B cell (primary cell): ENCODE measurements around the gene GSTO2. TPM values are rescaled to one million over a fixed set of nuclear protein-coding genes. Genes with fewer than 3 reads are reported as not detected.

Experiments
- ATAC-seq: fragments of 200-7000 bp; cut with Tn5 transposase; one replicate; pipeline ENCODE4 v1.10.0; 2021; ENCODE audit warnings: low read depth, mild to moderate bottlenecking, moderate number of reproducible peaks, moderate library complexity
- CTCF ChIA-PET: fragments of 350-600 bp; sonication (Branson Sonifier 250); formaldehyde crosslinking; loops from one replicate; lab custom pipeline; 2021; ENCODE audit warnings: antibody characterized with exemption, inconsistent platforms; lab: Charles Lee
- POLR2A ChIA-PET: fragments of 350-600 bp; sonication (Branson Sonifier 250); formaldehyde crosslinking; loops from one replicate; lab custom pipeline; 2021; ENCODE audit warnings: antibody characterized with exemption; lab: Charles Lee
- DNase-seq: peaks from one replicate; pipeline ENCODE4 v3.0.0; 2013
- H2AFZ ChIP-seq: 2 replicates; pipeline ENCODE4 v1.6.1; 2012; ENCODE audit warnings: mild to moderate bottlenecking, low read depth, low read length; ENCODE audit not compliant: insufficient read depth, poor library complexity, severe bottlenecking
- H3K27ac ChIP-seq, 2 donors: 1 replicate in 1 of 2; 2 replicates in 1 of 2; pipeline ENCODE4 v1.5.1; 2012 to 2013; ENCODE audit warnings: low read length in 2 of 2, mild to moderate bottlenecking in 2 of 2, moderate library complexity in 1 of 2
- H3K27me3 ChIP-seq, 4 experiments: fragments of 200-600 bp in 1 of 4; sonication (generic) in 1 of 4; replicated peaks in 1 of 4; 1 replicate in 2 of 4; 2 replicates in 2 of 4; pipeline versions ENCODE4 v1.6.1 to v1.7.0; 2013 to 2016; ENCODE audit warnings: low read length in 3 of 4, mild to moderate bottlenecking in 2 of 4, mixed read lengths in 1 of 4, moderate library complexity in 1 of 4; ENCODE audit not compliant: insufficient read depth in 4 of 4, control insufficient read depth in 3 of 4; ENCODE audit errors: control extremely low read depth in 1 of 4
- H3K36me3 ChIP-seq, 2 experiments: replicated peaks in 1 of 2; 1 replicate in 1 of 2; 2 replicates in 1 of 2; pipeline versions ENCODE4 v1.6.1 to v1.7.1; 2013; ENCODE audit warnings: low read length in 1 of 2; ENCODE audit not compliant: insufficient read depth in 2 of 2, control insufficient read depth in 1 of 2; ENCODE audit errors: control extremely low read depth in 1 of 2, extremely low read depth in 1 of 2
- H3K4me1 ChIP-seq, 2 donors: fragments of 200-600 bp in 1 of 2; sonication (generic) in 1 of 2; 1 replicate in 1 of 2; 2 replicates in 1 of 2; pipeline versions ENCODE4 v1.5.1 to v1.6.1; 2013 to 2017; ENCODE audit warnings: low read length in 2 of 2; ENCODE audit not compliant: control insufficient read depth in 2 of 2, insufficient read depth in 2 of 2
- H3K4me2 ChIP-seq: replicated peaks from 2 replicates; pipeline ENCODE3; 2012; ENCODE audit warnings: mild to moderate bottlenecking, low read depth, low read length; ENCODE audit not compliant: poor library complexity, severe bottlenecking
- H3K4me3 ChIP-seq, 5 experiments: fragments of 200-600 bp in 1 of 5; sonication (generic) in 1 of 5; 1 replicate in 3 of 5; 2 replicates in 2 of 5; pipeline versions ENCODE4 v1.5.1 to v1.7.0; 2011 to 2016; ENCODE audit warnings: low read length in 4 of 5, mild to moderate bottlenecking in 4 of 5, low read depth in 2 of 5, control low read depth in 1 of 5, moderate library complexity in 1 of 5; ENCODE audit not compliant: insufficient read depth in 1 of 5; ENCODE audit errors: control extremely low read depth in 1 of 5, extremely low read depth in 1 of 5
- H3K79me2 ChIP-seq: fragments of 200-600 bp; sonication (generic); one replicate; pipeline ENCODE4 v1.6.0; 2016; ENCODE audit warnings: low read length; ENCODE audit not compliant: control insufficient read depth, insufficient read depth
- H3K9ac ChIP-seq: fragments of 200-600 bp; sonication (generic); 2 replicates; pipeline ENCODE4 v1.6.1; 2017; ENCODE audit warnings: mild to moderate bottlenecking, low read length, moderate library complexity
- H3K9me3 ChIP-seq, 3 donors: one replicate each; pipeline versions ENCODE4 v1.6.1 to v1.7.1; 2013; ENCODE audit warnings: low read length in 2 of 3; ENCODE audit not compliant: control insufficient read depth in 2 of 3, insufficient read depth in 1 of 3; ENCODE audit errors: control extremely low read depth in 1 of 3
- H4K20me1 ChIP-seq: 2 replicates; pipeline ENCODE4 v1.6.0; 2012; ENCODE audit warnings: mild to moderate bottlenecking, low read length; ENCODE audit not compliant: insufficient read depth, control insufficient read depth, poor library complexity, severe bottlenecking
- H3K27ac Mint-ChIP-seq: one replicate; pipeline ENCODE4 v1.8.0; 2021; ENCODE audit warnings: mixed read lengths
- H3K27me3 Mint-ChIP-seq: one replicate; pipeline ENCODE4 v1.8.0; 2021; ENCODE audit warnings: mixed read lengths
- H3K4me1 Mint-ChIP-seq: one replicate; pipeline ENCODE4 v1.8.0; 2021; ENCODE audit warnings: mixed read lengths
- H3K4me3 Mint-ChIP-seq: one replicate; pipeline ENCODE4 v1.8.0; 2021; ENCODE audit warnings: mixed read lengths
- H3K9me3 Mint-ChIP-seq: one replicate; pipeline ENCODE4 v1.8.0; 2022; ENCODE audit warnings: mixed read lengths; ENCODE audit not compliant: insufficient read depth
- EZH2 ChIP-seq: IDR thresholded peaks from 2 replicates; pipeline ENCODE4 v1.6.1; 2012; ENCODE audit warnings: borderline replicate concordance, low read depth, mild to moderate bottlenecking, moderate library complexity, low read length; ENCODE audit not compliant: insufficient read depth, poor library complexity, severe bottlenecking
- WGBS: methylation state at CpG from one replicate; pipeline ENCODE4 v1.1.5; 2013; ENCODE audit warnings: missing lambda C conversion rate; ENCODE audit not compliant: insufficient coverage; 5-methylcytosine and 5-hydroxymethylcytosine counted together
- intact Hi-C: fragments of 100-400 bp; cut with micrococcal nuclease; formaldehyde crosslinking; loops from one replicate; pipeline ENCODE4 v1.10.0; 2022
- polyA plus RNA-seq: library from polyadenylated mRNA; depleted of rRNA; stranded (reverse); fragments of >200 nt; gene quantifications from 2 replicates; pipeline ENCODE4 v1.2.3, GENCODE V29; 2012
- total RNA-seq, 2 donors: library from RNA; stranded (reverse); fragments of 120-200 nt in 1 of 2; gene quantifications; 1 replicate in 1 of 2; 2 replicates in 1 of 2; pipeline versions ENCODE4 v1.2.3 to v1.2.4, GENCODE V29; 2013 to 2022
- TF ChIP-seq, protein P1 (sequence below): fragments of 200-600 bp; IDR thresholded peaks from one replicate; pipeline ENCODE4 v1.8.0; 2022; ENCODE audit warnings: antibody characterized with exemption, mild to moderate bottlenecking

GSTO2 gene
- total and polyA plus RNA-seq, 2 donors (not counting 1 experiment from before 2014, with no cell fraction given) = 0.16 to 0.89 TPM

DNA sequence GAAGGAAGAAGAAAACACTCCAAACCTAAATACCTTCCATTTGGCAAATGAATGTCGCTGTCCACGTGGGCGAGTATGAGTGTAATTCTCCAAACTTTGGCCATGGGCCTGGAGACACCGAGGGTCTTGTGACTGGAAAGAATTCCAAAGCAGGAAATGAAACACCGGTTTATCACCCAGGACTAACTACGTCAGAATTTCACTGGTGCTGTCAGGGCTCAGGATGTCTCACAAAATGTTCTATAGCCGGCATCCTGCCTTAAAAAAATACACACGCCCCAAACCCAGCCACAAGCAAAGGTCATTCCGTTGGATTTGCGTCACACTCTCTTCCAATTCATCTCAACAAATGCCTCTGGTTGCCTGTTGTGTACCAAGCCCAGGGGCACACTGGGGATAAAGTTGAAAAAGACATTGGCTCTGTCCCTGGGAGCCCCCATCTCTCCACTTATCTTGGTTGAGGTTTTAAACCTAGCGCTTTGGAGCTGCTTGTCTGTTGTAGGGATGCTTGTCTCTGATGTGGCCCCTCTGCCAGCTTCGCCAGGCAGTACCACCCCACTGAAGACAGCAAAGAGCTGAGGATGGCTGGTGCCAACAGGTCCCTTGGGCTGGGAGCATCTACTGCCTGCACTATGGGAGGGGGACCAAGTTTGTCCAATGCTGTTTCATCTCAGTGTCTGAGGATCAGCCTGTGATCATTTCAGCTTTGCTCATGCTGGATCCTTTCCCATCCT is 31.2 kb downstream of the GSTO2 start:
- TF ChIP-seq, protein P1, sequence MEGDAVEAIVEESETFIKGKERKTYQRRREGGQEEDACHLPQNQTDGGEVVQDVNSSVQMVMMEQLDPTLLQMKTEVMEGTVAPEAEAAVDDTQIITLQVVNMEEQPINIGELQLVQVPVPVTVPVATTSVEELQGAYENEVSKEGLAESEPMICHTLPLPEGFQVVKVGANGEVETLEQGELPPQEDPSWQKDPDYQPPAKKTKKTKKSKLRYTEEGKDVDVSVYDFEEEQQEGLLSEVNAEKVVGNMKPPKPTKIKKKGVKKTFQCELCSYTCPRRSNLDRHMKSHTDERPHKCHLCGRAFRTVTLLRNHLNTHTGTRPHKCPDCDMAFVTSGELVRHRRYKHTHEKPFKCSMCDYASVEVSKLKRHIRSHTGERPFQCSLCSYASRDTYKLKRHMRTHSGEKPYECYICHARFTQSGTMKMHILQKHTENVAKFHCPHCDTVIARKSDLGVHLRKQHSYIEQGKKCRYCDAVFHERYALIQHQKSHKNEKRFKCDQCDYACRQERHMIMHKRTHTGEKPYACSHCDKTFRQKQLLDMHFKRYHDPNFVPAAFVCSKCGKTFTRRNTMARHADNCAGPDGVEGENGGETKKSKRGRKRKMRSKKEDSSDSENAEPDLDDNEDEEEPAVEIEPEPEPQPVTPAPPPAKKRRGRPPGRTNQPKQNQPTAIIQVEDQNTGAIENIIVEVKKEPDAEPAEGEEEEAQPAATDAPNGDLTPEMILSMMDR = no peak
- TF ChIP-seq EZH2 = no peak
- Mint-ChIP-seq H3K4me1 (no peaks in the 10 kb centered on the region), H3K27ac (no peak overlapping the region), H3K9me3 (no peaks in the 10 kb centered on the region), H3K4me3 (no peak overlapping the region), H3K27me3 (peaks cover 26% of the 10 kb centered on the region)
- Histone ChIP-seq H3K27ac (no peak overlapping the region), H3K9ac (no peak overlapping the region), H3K4me3 (no peak overlapping the region), H3K79me2 (no peaks in the 10 kb centered on the region), H3K4me1 (no peaks in the 10 kb centered on the region), H2AFZ (no peak overlapping the region), H3K27me3 (peaks cover 0 to 17% (median 0%) of the 10 kb centered on the region in 4 experiments), H3K36me3 (no peaks in the 10 kb centered on the region), H4K20me1 (no peaks in the 10 kb centered on the region), H3K9me3 (no peaks in the 10 kb centered on the region), H3K4me2 (no peak overlapping the region)
- ATAC-seq (no peak), DNase-seq (no peak)
- CTCF ChIA-PET = interaction anchor here (0.7 to 3.1 kb wide), 4 partner anchors 20 to 53 kb away, joined by 3 to 24 read pairs (median 4); partner anchors contain the start of gene CFAP58
- POLR2A ChIA-PET = interaction anchor here (0.5 kb wide), 1 partner anchor 179 kb away, joined by 3 read pairs; no protein-coding TSS in a partner anchor
- intact Hi-C loops = no loop called here
- WGBS = 91% methylated on average over 9 of the region's 12 CpGs

DNA sequence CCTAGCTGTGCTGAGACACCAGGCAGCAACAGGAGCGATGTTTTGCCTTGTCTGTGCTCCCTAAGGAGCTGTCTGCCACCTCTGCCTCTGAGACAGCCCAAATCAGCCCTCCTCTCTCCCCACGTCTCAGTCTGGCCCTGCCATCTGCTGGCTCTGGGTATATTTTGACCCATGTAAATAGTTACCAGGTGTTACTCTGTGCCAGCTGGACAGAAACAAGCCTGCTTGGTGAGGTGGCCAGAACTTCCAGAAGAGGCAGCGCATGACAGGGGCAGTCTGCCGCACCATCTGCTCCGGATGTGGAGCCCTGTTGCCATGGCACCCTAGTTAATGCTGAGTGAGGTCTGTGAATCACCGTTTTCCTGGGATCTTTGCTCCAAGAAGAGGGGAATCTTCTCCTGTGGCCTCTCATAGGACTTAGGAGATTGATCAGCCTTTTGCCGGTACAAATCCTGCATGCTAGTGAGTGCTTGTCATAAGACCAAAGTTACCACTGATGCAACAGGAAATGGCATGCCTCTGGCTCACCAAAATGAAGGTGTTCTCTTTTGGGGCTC is 31.8 kb downstream of the GSTO2 start:
- Histone ChIP-seq H3K9ac (no peak overlapping the region), H2AFZ (no peak overlapping the region), H4K20me1 (no peaks in the 10 kb centered on the region), H3K9me3 (no peaks in the 10 kb centered on the region), H3K27ac (no peak overlapping the region), H3K4me3 (no peak overlapping the region), H3K4me2 (no peak overlapping the region), H3K36me3 (no peaks in the 10 kb centered on the region), H3K27me3 (peaks cover 0 to 14% (median 0%) of the 10 kb centered on the region in 4 experiments), H3K79me2 (no peaks in the 10 kb centered on the region), H3K4me1 (peaks cover 1 to 3% of the 10 kb centered on the region in 2 donors)
- intact Hi-C loops = no loop called here
- H3K27me3 Mint-ChIP-seq = peaks cover 24% of the 10 kb centered on the region
- H3K4me3 Mint-ChIP-seq = no peak overlapping the region
- POLR2A ChIA-PET = interaction anchor here (0.5 kb wide), 1 partner anchor 180 kb away, joined by 3 read pairs; no protein-coding TSS in a partner anchor
- DNase-seq (no peak), ATAC-seq (no peak)
- peaks cover 3% of the 10 kb centered on the region for H3K4me1 Mint-ChIP-seq
- no peak for TF ChIP-seq EZH2
- TF ChIP-seq, protein P1 = no peak
- no peak overlapping the region for H3K27ac Mint-ChIP-seq
- no peaks in the 10 kb centered on the region for H3K9me3 Mint-ChIP-seq
- CTCF ChIA-PET = interaction anchor here (0.7 to 3.1 kb wide), 3 partner anchors 26 to 53 kb away, joined by 3 to 24 read pairs (median 4); partner anchors contain the start of gene CFAP58
- 79% methylated on average over 6 of the region's 7 CpGs for WGBS
